Activated CD4-positive, alpha-beta T cell treated with anti-CD3 and anti-CD28 coated beads for 36 hours (primary cell): ENCODE results near the gene ECM1. TPM values are rescaled to one million over a fixed set of nuclear protein-coding genes. Genes with fewer than 3 reads are reported as not detected.

Experiments
- ATAC-seq: fragments of 200-7000 bp; cut with Tn5 transposase; one replicate; pipeline ENCODE4 v1.10.0; 2021; ENCODE audit warnings: mild to moderate bottlenecking, moderate library complexity
- CTCF ChIA-PET: fragments of 350-600 bp; sonication (Branson Sonifier 250); formaldehyde crosslinking; loops from one replicate; lab custom pipeline; 2021; ENCODE audit warnings: antibody characterized with exemption; lab: Charles Lee
- POLR2A ChIA-PET: fragments of 350-600 bp; sonication (Branson Sonifier 250); formaldehyde crosslinking; loops from one replicate; lab custom pipeline; 2021; ENCODE audit warnings: antibody characterized with exemption, inconsistent platforms; lab: Charles Lee
- DNase-seq: peaks from one replicate; pipeline ENCODE4 v3.0.0-alpha.2; 2020
- H3K27ac Mint-ChIP-seq: one replicate; pipeline ENCODE4 v1.8.0; 2021; ENCODE audit warnings: mixed read lengths
- H3K27me3 Mint-ChIP-seq: one replicate; pipeline ENCODE4 v1.8.0; 2021; ENCODE audit warnings: mixed read lengths
- H3K36me3 Mint-ChIP-seq: one replicate; pipeline ENCODE4 v1.8.0; 2021; ENCODE audit warnings: low read depth, mixed read lengths
- H3K4me1 Mint-ChIP-seq: one replicate; pipeline ENCODE4 v1.8.0; 2021; ENCODE audit warnings: mixed read lengths
- H3K4me3 Mint-ChIP-seq: one replicate; pipeline ENCODE4 v1.8.0; 2021; ENCODE audit warnings: mild to moderate bottlenecking, moderate library complexity, mixed read lengths
- H3K9me3 Mint-ChIP-seq: one replicate; pipeline ENCODE4 v1.8.0; 2021; ENCODE audit warnings: low read depth, mixed read lengths
- intact Hi-C, 2 experiments: fragments of 100-400 bp; cut with DNase I in 1 of 2; cut with micrococcal nuclease in 1 of 2; formaldehyde crosslinking; loops; one replicate each; pipeline versions ENCODE4 v1.14.2 to v1.15.1; 2022 to 2024; cut with DNase I, micrococcal nuclease
- total RNA-seq, 2 experiments: library from RNA; stranded (reverse); gene quantifications; one replicate each; pipeline ENCODE4 v1.2.3, GENCODE V29; 2021

ECM1 gene
- total RNA-seq, 2 experiments from 2014 or later: 0.96 to 1.2 TPM

DNA sequence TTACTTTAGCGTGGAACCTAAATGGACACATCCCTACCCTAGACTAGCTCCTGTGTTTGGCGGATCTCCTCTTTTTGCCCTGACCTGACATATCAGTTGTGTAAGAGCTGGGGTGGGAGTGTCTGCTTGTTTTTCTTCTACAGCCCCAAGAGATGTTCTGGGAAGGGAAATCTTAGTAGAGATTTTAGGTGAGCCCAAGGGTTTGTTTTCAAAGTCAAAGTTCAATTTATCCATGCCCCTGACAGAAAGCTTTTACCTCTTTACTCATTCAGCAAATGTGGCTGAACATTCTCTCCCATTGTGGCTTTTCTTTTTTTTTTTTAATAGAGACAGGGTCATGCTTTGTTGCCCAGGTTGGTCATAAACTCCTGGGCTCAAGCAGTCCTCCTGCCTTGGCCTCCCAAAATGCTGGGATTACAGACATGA lies 28.0 kb upstream of the ECM1 start:
- ChIA-PET CTCF (no interaction called here), POLR2A (no interaction called here)
- no peak for DNase-seq

DNA sequence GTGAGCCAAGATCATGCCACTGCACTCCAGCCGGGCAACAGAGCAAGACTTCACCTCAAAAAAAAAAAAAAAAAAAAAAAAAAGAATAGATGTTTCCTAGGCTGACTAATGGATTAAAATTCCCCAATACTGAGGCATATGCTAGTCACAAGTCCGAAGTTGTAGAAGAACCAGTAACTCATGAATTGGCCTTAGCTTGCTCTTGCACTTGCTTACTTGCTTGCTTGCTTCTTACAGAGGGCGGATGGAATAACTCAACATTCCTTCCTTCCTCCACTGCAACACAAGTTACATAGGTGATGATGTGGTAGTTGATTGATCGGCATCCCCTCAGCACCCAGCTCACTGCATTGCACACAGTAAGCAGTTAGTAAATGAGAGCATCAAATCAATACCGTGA lies 23.5 kb upstream of the ECM1 start:
- DNase-seq (no peak), ATAC-seq (no peak)
- H3K27me3 Mint-ChIP-seq: no peaks in the 10 kb centered on the region
- H3K27ac Mint-ChIP-seq: no peak overlapping the region
- ChIA-PET CTCF (interaction anchor here (0.6 to 1.2 kb wide), 2 partner anchors 16 to 75 kb away, joined by 3 read pairs; no protein-coding TSS in a partner anchor), POLR2A (no interaction called here)
- H3K4me1 Mint-ChIP-seq: peaks cover 13% of the 10 kb centered on the region
- intact Hi-C loops: loop anchor here in 1 of 2 experiments (10.0 kb wide), 2 partner anchors 140 to 230 kb away; partner anchors contain the start of genes CA14 and ENSA
- no peak overlapping the region for H3K4me3 Mint-ChIP-seq
- H3K36me3 Mint-ChIP-seq: peaks cover 3% of the 10 kb centered on the region
- no peaks in the 10 kb centered on the region for H3K9me3 Mint-ChIP-seq

More for the DNA sequence above, 28.0 kb upstream of the ECM1 start:
- H3K4me1 Mint-ChIP-seq: peaks cover 10% of the 10 kb centered on the region
- H3K4me3 Mint-ChIP-seq: no peak overlapping the region
- no peak for ATAC-seq
- no peaks in the 10 kb centered on the region for H3K27me3 Mint-ChIP-seq
- H3K36me3 Mint-ChIP-seq: no peaks in the 10 kb centered on the region
- H3K27ac Mint-ChIP-seq: no peak overlapping the region
- H3K9me3 Mint-ChIP-seq: no peaks in the 10 kb centered on the region
- intact Hi-C loops: loop anchor here in 1 of 2 experiments (5.0 to 10.0 kb wide), 3 partner anchors 37 to 225 kb away; partner anchors contain the start of genes CA14, ENSA and FALEC

DNA sequence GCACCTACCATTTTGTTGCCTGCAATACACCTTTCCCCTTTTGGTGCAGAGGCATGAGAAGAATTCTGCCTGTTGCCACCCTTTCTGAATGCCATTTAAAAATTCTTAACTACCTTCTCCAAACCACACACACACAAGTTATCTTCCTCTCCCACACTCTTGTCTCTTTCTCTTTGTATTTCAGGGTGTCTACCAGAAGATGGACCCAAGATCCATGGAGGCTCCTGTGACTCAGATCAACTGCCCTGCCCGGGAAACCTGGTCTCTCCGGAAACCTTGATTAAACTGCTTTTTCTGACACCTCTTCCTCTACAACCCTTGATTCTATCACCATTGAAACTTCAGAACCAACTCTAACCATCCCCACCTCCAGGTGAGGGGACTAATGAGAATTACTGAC lies 23.0 kb upstream of the ECM1 start:
- DNase-seq (peak; percentile 18), ATAC-seq (no peak)
- H3K9me3 Mint-ChIP-seq: no peaks in the 10 kb centered on the region
- intact Hi-C loops: loop anchor here (5.0 to 10.0 kb wide), 4 partner anchors 77 to 473 kb away; partner anchors contain the start of genes CA14 (in 1 of the 2), ENSA (in 1 of the 2) and OTUD7B (in 1 of the 2)
- POLR2A ChIA-PET: no interaction called here
- H3K4me3 Mint-ChIP-seq: no peak overlapping the region
- CTCF ChIA-PET: interaction anchor here (0.5 to 1.8 kb wide), 2 partner anchors 31 to 272 kb away, joined by 3 to 7 read pairs; partner anchors contain the start of gene FALEC
- H3K27me3 Mint-ChIP-seq: no peaks in the 10 kb centered on the region
- H3K36me3 Mint-ChIP-seq: peaks cover 3% of the 10 kb centered on the region
- peaks cover 13% of the 10 kb centered on the region for H3K4me1 Mint-ChIP-seq
- H3K27ac Mint-ChIP-seq: no peak overlapping the region

DNA sequence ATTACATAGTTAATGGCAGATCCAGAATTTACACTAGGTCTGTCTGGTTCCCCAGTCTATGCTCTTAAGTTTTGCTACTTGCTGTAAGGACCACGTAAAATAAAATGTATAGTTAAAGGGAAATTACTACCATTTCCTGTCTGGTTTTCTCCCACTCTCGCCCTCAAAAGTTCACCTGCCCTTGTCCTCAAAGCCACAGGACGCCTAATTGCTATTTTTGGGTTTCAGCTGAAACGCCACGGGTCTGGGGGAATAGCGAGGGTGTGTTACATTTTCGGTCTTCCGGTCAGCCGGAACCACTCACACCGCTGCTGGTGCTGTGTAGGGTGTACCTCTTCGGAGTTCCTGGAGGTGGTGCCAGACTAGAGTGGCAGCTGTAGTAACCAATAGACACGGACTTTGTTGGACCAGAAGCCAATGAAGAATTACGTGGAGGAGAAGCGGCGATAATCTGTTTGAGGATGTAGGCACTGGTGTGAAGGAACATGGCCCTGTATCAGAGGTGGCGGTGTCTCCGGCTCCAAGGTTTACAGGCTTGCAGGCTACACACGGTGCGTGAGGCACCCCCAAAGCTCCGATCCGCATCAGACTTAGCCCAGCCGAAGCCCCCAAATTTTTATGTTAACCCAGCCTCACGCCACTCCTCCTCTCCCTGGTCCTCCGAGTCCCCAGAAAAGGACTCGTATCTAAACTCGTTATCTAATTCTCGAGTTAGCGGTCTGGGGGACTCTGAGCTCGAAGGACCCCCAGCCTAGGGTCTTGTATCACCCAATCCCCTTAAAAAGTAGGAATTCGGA lies 20.7 kb upstream of the ECM1 start, which contains the start of gene TARS2:
Gene TARS2 (plus strand): TSS at position 454 of the 797 bp plus-strand sequence. CDS start 32 bp downstream, at position 486.
- intact Hi-C loops: loop anchor here (1.0 to 10.0 kb wide), 13 partner anchors 28 to 475 kb away; partner anchors contain the start of genes ENSA (in 2 of the 2), ANP32E (in 1 of the 2), APH1A (in 1 of the 2) and ARNT (in 1 of the 2)
- CTCF ChIA-PET: interaction anchor here (0.6 to 0.9 kb wide), 4 partner anchors 32 to 746 kb away, joined by 3 to 4 read pairs (median 3); no protein-coding TSS in a partner anchor
- ATAC-seq (peak; percentile 100), DNase-seq (peak; percentile 96)
- Mint-ChIP-seq H3K27me3 (no peaks in the 10 kb centered on the region), H3K4me1 (peaks cover 13% of the 10 kb centered on the region), H3K4me3 (peak within 1 kb of the TSS; percentile 96), H3K9me3 (no peaks in the 10 kb centered on the region), H3K36me3 (peaks cover 16% of the 10 kb centered on the region), H3K27ac (peak within 1 kb of the TSS; percentile 99)
- POLR2A ChIA-PET: interaction anchor here (0.7 kb wide), 1 partner anchor 520 kb away, joined by 3 read pairs; the partner anchor contains the start of gene MINDY1

DNA sequence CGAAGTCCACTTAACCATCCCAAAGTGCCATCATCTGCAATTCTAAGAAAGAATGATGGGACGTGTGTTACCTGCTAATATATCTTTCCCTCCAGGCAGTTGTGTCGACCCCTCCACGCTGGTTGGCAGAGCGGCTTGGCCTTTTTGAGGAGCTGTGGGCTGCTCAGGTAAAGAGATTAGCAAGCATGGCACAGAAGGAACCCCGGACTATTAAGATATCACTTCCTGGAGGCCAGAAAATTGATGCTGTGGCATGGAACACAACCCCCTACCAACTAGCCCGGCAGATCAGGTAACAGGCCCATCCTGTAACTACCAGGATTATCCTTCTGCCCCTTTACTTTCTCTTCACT lies 20.2 kb upstream of the ECM1 start:
- Mint-ChIP-seq H3K27ac (peak overlapping the region; percentile 99), H3K9me3 (no peaks in the 10 kb centered on the region), H3K4me1 (peaks cover 13% of the 10 kb centered on the region), H3K4me3 (peak overlapping the region; percentile 96), H3K36me3 (peaks cover 21% of the 10 kb centered on the region), H3K27me3 (no peaks in the 10 kb centered on the region)
- DNase-seq (no peak), ATAC-seq (no peak)
- intact Hi-C loops: loop anchor here (1.0 to 10.0 kb wide), 13 partner anchors 28 to 475 kb away; partner anchors contain the start of genes ENSA (in 2 of the 2), ANP32E (in 1 of the 2), APH1A (in 1 of the 2) and ARNT (in 1 of the 2)
- POLR2A ChIA-PET: no interaction called here
- CTCF ChIA-PET: interaction anchor here (0.6 to 0.9 kb wide), 2 partner anchors 31 to 508 kb away, joined by 3 to 4 read pairs; no protein-coding TSS in a partner anchor

DNA sequence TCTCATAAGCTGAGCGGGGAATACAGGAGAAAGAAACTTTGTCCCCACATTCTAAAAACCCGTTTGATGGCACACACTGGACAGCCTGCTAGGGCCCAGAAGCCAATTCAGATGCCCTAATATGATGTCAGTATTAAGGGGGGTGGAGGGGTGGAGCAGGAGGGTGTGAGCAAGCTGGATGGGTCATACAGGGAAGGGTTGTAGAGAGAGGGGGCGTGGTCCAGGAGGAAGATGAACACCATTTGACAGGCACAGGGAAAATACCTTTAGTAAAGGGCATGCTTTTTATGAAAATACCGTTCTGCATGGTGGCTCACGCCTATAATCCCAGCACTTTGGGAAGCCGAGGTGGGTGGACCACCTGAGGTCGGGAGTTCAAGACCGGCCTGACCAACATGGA lies 14.7 kb upstream of the ECM1 start:
- no peak for ATAC-seq
- Mint-ChIP-seq H3K4me3 (no peak overlapping the region), H3K36me3 (peaks cover 43% of the 10 kb centered on the region), H3K27me3 (no peaks in the 10 kb centered on the region), H3K4me1 (peaks cover 3% of the 10 kb centered on the region), H3K27ac (no peak overlapping the region), H3K9me3 (no peaks in the 10 kb centered on the region)
- intact Hi-C loops: no loop called here
- no peak for DNase-seq
- CTCF ChIA-PET: no interaction called here
- POLR2A ChIA-PET: interaction anchor here (0.6 kb wide), 1 partner anchor 11 kb away, joined by 5 read pairs; no protein-coding TSS in a partner anchor

DNA sequence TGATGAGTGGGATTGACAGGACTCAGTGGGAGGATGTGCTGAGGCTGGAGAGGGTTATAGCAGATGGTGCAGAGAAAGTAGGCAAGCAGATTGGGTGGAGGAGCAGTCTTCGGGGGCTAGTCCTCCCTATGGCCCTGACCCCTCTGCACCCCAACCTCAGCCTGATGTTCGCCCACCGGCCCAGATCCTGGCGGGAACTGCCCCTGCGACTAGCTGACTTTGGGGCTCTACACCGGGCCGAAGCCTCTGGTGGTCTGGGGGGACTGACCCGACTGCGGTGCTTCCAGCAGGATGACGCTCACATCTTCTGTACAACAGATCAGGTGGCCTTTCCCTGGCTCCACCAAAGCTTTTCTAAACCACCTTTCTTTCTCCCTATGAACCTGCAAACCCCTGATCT lies 9.6 kb upstream of the ECM1 start:
- CTCF ChIA-PET: no interaction called here
- DNase-seq (no peak), ATAC-seq (no peak)
- POLR2A ChIA-PET: interaction anchor here (0.7 kb wide), 1 partner anchor 291 kb away, joined by 7 read pairs; no protein-coding TSS in a partner anchor
- no peaks in the 10 kb centered on the region for H3K9me3 Mint-ChIP-seq
- no peaks in the 10 kb centered on the region for H3K4me1 Mint-ChIP-seq
- no peak overlapping the region for H3K27ac Mint-ChIP-seq
- H3K27me3 Mint-ChIP-seq: no peaks in the 10 kb centered on the region
- intact Hi-C loops: no loop called here
- H3K4me3 Mint-ChIP-seq: no peak overlapping the region
- peaks cover 39% of the 10 kb centered on the region for H3K36me3 Mint-ChIP-seq

DNA sequence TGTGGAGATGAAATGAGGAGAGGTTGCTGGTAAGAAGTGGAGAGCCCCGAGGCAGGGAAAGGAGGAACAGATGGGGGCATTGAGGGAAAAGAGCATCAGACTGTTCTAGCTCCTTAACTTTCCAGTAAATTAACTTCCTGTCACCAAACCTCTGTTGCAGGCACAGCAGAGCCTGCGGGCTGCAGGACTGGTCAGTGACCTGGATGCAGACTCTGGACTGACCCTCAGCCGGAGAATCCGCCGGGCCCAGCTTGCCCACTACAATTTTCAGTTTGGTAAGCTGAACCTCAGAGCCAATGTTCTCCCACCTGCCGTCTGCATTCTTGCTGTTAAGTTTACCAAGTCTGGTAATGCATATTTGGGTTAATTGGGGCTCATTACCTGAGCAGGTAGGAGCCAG lies 2.5 kb upstream of the ECM1 start:
- no peaks in the 10 kb centered on the region for H3K9me3 Mint-ChIP-seq
- DNase-seq: no peak
- H3K4me1 Mint-ChIP-seq: no peaks in the 10 kb centered on the region
- ATAC-seq: no peak
- H3K36me3 Mint-ChIP-seq: peaks cover 26% of the 10 kb centered on the region
- no peaks in the 10 kb centered on the region for H3K27me3 Mint-ChIP-seq
- ChIA-PET POLR2A (no interaction called here), CTCF (interaction anchor here (0.7 to 0.9 kb wide), 2 partner anchors 13 to 42 kb away, joined by 3 read pairs; no protein-coding TSS in a partner anchor)
- intact Hi-C loops: no loop called here
- no peak overlapping the region for H3K4me3 Mint-ChIP-seq
- no peak overlapping the region for H3K27ac Mint-ChIP-seq

DNA sequence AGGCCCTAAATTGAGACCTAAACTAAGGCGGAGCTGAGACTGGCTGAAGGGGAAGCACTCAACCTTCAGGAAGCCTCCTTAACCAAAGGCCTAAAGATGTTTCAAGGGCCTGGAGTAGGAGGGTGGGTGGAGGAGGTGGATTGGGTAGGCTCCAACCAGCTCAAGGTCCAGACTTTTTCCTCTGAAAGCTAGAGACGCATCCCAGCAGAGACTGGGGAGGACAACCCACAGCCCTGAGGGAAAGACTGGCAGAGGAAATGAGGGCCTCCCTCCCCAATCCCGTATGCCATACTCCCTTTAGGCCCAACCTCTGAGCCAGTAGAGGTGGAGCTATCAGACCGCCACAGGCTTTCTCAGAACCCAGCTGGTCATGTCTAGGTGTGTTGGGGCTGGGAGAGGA lies 1.1 kb downstream of the ECM1 start:
- no peaks in the 10 kb centered on the region for H3K4me1 Mint-ChIP-seq
- intact Hi-C loops: no loop called here
- DNase-seq (no peak), ATAC-seq (no peak)
- ChIA-PET CTCF (interaction anchor here (1.2 kb wide), 1 partner anchor 253 kb away, joined by 6 read pairs; no protein-coding TSS in a partner anchor), POLR2A (no interaction called here)
- no peaks in the 10 kb centered on the region for H3K9me3 Mint-ChIP-seq
- no peak overlapping the region for H3K27ac Mint-ChIP-seq
- no peak overlapping the region for H3K4me3 Mint-ChIP-seq
- H3K27me3 Mint-ChIP-seq: no peaks in the 10 kb centered on the region
- H3K36me3 Mint-ChIP-seq: peaks cover 17% of the 10 kb centered on the region

DNA sequence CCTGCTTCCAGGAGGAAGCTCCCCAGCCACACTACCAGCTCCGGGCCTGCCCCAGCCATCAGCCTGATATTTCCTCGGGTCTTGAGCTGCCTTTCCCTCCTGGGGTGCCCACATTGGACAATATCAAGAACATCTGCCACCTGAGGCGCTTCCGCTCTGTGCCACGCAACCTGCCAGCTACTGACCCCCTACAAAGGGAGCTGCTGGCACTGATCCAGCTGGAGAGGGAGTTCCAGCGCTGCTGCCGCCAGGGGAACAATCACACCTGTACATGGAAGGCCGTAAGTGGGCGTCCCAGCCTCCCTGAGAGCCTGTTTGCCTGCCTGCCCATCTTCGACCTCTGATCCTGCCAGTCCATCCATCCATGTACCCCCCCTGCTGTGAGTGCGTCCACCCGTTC lies 3.6 kb downstream of the ECM1 start:
- Mint-ChIP-seq H3K27me3 (no peaks in the 10 kb centered on the region), H3K9me3 (no peaks in the 10 kb centered on the region), H3K36me3 (peaks cover 9% of the 10 kb centered on the region), H3K27ac (no peak overlapping the region), H3K4me3 (no peak overlapping the region), H3K4me1 (peaks cover 6% of the 10 kb centered on the region)
- POLR2A ChIA-PET: no interaction called here
- CTCF ChIA-PET: interaction anchor here (0.7 to 1.0 kb wide), 2 partner anchors 21 to 49 kb away, joined by 3 to 4 read pairs; no protein-coding TSS in a partner anchor
- intact Hi-C loops: no loop called here
- DNase-seq: no peak
- ATAC-seq: no peak

DNA sequence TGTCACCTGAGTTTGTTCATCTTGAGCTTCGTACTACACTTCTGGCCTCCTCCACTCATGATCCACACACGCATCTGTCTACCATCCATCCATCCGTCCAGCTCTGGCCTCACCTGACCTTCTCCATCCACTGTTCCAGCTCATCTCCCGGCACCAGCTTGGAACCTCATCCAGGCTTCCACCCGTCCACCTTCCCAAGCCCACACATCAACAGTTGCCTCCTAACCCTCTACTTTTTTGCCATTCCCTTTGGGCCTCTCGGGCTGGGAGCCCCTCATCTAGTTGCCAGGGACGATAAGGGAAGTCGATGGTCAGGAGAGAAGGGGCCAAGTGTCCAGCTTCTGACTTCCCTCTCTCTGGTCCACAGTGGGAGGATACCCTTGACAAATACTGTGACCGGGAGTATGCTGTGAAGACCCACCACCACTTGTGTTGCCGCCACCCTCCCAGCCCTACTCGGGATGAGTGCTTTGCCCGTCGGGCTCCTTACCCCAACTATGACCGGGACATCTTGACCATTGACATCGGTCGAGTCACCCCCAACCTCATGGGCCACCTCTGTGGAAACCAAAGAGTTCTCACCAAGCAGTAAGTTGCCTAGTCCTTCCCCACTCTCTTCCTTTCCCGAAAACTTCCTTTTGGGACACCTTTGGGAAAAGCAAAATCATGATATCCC lies 4.2 kb downstream of the ECM1 start:
- POLR2A ChIA-PET: no interaction called here
- Mint-ChIP-seq H3K4me1 (peaks cover 10% of the 10 kb centered on the region), H3K9me3 (no peaks in the 10 kb centered on the region), H3K4me3 (no peak overlapping the region), H3K27me3 (no peaks in the 10 kb centered on the region), H3K27ac (no peak overlapping the region), H3K36me3 (peaks cover 6% of the 10 kb centered on the region)
- DNase-seq (no peak), ATAC-seq (no peak)
- CTCF ChIA-PET: interaction anchor here (0.7 to 1.3 kb wide), 3 partner anchors 20 to 256 kb away, joined by 3 to 4 read pairs (median 4); no protein-coding TSS in a partner anchor
- intact Hi-C loops: no loop called here
